Esophagus squamous epithelium (tissue), 4 donors: ENCODE results near the gene ADPRHL1.

Experiments
- POLR2A ChIP-seq, 4 donors: fragments of 450-650 bp; IDR thresholded peaks; one replicate each; pipeline ENCODE4 v1.6.1; 2017; ENCODE audit warnings: antibody characterized with exemption in 4 of 4, mild to moderate bottlenecking in 4 of 4, moderate library complexity in 3 of 4
- TF ChIP-seq, protein P1 (sequence below), 6 experiments: fragments of 450-650 bp in 4 of 6; fragments of 200-600 bp in 2 of 6; sonication (generic) in 2 of 6; IDR thresholded peaks; one replicate each; pipeline ENCODE4 v1.5.1; 2016 to 2019; ENCODE audit warnings: antibody characterized with exemption in 6 of 6, mild to moderate bottlenecking in 4 of 6, moderate library complexity in 4 of 6

- TF ChIP-seq, protein P1, sequence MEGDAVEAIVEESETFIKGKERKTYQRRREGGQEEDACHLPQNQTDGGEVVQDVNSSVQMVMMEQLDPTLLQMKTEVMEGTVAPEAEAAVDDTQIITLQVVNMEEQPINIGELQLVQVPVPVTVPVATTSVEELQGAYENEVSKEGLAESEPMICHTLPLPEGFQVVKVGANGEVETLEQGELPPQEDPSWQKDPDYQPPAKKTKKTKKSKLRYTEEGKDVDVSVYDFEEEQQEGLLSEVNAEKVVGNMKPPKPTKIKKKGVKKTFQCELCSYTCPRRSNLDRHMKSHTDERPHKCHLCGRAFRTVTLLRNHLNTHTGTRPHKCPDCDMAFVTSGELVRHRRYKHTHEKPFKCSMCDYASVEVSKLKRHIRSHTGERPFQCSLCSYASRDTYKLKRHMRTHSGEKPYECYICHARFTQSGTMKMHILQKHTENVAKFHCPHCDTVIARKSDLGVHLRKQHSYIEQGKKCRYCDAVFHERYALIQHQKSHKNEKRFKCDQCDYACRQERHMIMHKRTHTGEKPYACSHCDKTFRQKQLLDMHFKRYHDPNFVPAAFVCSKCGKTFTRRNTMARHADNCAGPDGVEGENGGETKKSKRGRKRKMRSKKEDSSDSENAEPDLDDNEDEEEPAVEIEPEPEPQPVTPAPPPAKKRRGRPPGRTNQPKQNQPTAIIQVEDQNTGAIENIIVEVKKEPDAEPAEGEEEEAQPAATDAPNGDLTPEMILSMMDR (IDR thresholded peaks at IDR 0.05), result no peak
- no peak for TF ChIP-seq POLR2A (IDR thresholded peaks at IDR 0.05)
These were observed 10.8 kb downstream of the ADPRHL1 start for GRCh38 chr13:113442354-113442984.
